Measurements from ENCODE around the gene DUSP14.
"Not testable (repeated sequence)": the region's sequence is repeated elsewhere in the genome, so short reads cannot be mapped to it uniquely, and the experiment has no call there.

Gene DUSP14

GRCh38 chr17:37485938-37486570, 3.6 kb upstream of the DUSP14 start:
- no peak for DNase-seq

GRCh38 chr17:37488009-37488604, 1.6 kb upstream of the DUSP14 start:
- DNase-seq, result peak; percentile 5

GRCh38 chr17:37488607-37489196, 989 bp upstream of the DUSP14 start:
- DNase-seq, result peak; percentile 50

DNA sequence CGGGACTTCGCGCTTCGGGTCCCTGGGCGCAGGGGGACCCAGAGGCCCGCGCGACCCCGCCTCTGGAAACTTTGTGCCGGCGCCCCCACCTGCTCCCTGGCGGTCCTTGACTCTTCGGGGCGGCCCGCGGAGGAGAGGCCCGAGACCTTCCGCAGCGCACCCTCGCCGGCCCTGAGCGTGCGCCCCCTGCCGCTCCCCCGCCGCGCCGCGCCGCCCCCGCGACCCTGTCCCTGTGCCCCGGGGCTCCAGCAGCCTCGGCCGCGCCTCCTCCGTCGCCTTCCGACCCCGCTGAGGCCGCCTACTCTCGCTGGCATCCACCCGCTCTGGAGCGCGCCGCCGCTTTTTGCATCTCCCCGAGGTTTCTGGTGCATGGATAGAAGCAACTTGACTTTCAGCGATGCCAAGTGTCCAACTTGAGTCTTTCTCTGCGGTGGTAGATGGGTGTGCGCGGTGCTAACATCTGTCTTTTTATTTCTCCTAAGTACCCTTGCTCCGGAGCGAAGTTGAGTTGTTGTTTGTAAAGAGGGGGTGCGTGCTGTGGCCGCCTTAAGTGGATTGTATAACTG, 414 bp downstream of the DUSP14 start:
- peak; percentile 73 for DNase-seq

- DNase-seq, result no peak
These were observed 1.2 kb downstream of the DUSP14 start for GRCh38 chr17:37490638-37491614.

GRCh38 chr17:37492167-37492566, 2.5 kb downstream of the DUSP14 start:
- no peak for DNase-seq

- no peak for DNase-seq
These were observed 3.7 kb downstream of the DUSP14 start for GRCh38 chr17:37493249-37494027.

GRCh38 chr17:37494401-37494831, 4.7 kb downstream of the DUSP14 start:
- DNase-seq, result no peak

GRCh38 chr17:37494971-37495370, 5.3 kb downstream of the DUSP14 start:
- DNase-seq, result no peak

DNA sequence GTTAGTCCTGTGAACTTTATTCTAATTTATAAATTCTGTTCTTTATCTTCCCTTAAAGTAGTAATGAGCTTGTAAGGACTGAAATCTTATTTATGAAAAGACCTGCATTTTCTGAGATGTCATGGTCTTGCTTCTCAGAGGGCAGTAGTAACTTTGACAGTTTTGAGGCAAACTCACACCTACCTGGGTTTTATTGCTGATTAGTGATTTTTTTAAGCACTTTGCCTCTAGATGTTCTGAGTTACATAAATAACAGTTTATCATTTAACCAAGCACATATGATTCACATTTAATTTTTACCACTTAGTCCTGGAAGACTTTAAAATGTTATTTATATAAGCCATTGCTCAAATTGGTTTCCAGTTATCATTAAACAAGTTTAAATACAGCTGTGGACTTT, 10.7 kb downstream of the DUSP14 start:
- DNase-seq, result no peak

DNA sequence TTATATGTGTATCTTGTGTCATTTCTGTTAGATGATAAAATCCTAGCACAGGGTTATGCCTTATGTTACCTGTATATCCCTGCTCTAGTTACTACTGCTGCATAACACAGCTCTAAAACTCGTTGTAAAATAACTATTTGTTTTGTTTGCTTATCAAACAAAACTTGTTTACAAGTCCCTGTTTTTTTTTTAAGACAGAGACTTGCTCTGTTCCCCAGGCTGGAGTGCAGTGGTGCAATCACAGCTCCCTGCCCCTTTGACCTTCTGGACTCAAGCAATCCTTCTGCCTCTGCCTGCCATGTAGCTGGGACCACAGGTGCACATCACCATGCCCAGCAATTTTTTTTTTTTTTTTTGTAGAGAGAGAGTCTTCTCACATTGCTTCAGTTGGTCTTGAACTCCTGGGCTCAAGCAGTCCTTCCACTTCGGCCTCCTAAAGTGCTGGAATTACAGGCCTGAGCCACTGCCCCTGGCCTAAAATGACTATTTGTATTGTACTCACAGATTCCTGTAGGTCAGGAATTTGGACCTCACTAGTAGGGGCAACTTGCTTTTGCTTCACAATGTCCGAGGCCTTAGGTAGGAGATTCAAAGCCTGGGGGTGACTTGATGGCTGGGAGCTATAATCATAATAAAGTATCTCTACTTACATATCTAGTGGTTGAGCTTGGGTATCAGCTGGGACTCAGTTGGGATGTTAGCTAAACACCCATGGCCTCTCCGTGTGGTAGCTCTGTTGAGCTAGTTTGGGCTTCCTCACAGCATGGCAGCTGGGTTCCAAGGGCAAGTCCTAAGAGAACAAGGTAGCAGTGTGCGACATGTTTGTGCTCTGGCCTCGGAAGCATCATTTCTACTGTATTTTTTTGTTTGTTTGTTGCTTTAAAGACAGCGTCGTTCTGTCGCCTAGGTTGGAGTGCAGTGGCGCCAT, 12.6 kb downstream of the DUSP14 start:
- DNase-seq, result no peak

- no peak for DNase-seq
These were observed 13.5 kb downstream of the DUSP14 start for GRCh38 chr17:37503148-37503547.

- DNase-seq, result no peak
These were observed 15.6 kb downstream of the DUSP14 start for GRCh38 chr17:37505333-37505732.

- DNase-seq, result no peak
These were observed 17.0 kb downstream of the DUSP14 start for GRCh38 chr17:37506678-37507077.

DNA sequence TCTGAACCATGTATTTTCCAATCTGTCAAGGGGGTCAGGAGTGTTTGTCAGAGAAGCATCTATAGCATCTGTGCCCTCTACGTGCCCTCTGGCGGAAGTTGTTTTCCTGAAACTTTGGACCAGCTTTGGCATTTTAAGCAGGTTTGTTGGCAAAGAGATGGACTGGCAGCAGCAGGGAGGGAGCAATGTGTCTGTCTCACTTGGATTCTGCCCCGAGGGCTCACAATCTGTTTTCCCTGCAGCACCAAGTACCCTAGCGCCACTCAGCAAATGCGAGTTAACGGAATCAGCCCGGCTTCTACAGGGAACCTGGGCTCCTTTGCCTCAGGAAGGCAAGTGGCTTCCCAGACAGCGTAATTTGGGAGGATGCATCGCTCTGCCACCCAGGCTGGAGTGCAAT, 17.4 kb downstream of the DUSP14 start:
- DNase-seq, result no peak

GRCh38 chr17:37510056-37510455, 20.4 kb downstream of the DUSP14 start:
- DNase-seq, result no peak

DNA sequence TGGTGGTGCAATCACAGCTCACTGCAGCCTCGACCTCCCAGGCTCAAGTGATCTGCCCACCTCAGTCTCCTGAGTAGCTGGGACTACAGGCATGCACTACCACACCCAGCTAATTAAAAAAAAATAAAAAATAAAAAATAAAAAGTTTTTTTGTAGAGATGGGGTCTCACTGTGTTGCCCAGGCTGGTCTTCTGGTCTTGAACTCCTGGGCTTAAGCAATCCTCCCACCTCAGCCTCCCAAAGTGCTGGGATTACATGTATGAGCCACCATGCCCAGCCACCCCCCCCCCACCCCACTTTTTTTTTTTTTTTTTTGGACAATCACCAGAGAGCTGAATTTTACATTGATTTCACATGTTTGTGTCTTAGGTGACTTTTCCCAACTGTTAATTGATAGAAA, 22.0 kb downstream of the DUSP14 start:
- DNase-seq, result not testable (repeated sequence)

DNA sequence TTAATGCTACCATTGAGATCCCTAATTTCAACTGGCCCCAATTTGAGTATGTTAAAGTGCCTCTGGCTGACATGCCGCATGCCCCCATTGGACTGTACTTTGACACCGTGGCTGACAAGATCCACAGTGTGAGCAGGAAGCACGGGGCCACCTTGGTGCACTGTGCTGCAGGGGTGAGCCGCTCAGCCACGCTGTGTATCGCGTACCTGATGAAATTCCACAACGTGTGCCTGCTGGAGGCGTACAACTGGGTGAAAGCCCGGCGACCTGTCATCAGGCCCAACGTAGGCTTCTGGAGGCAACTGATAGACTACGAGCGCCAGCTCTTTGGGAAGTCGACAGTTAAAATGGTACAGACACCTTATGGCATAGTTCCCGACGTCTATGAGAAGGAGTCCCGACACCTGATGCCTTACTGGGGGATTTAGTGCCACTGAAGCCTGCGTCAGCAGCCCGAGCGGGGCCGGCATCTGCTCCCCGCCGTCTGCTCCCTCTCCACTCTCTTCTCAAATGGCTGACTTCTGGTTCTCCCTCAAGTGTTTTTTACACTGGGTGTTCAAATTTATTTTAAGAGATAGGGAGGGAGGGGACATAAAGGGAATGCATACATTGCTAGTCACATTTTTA, 22.9 kb downstream of the DUSP14 start:
- no peak for DNase-seq

GRCh38 chr17:37513711-37514110, 24.0 kb downstream of the DUSP14 start:
- no peak for DNase-seq

GRCh38 chr17:37516127-37516571, 26.5 kb downstream of the DUSP14 start:
- DNase-seq, result no peak

Measured in CD4-positive, alpha-beta T cell treated with Interleukin-21 for 1 hour (primary cell).